ENCODE measurements around the gene POLR3H.

DNA sequence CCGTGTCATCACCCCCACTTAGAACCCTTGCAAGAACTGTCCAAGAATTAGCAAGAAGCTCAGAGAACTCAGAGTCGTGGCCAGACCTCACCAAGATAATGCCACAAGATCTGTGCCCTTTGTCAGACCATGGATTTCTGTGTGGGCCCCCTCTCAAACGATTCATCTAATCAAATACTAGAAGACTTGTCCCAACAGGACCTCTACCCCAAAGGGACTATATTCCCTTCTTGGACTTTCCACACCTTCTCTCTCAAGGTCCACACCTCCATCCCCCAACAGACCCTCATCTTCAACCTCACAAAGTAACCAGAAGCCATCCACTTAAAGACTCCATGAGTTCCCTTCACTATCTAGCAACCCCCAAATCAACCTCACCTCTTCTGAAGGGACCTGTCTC lies 2.8 kb downstream of the POLR3H start:
- TF ChIP-seq POLR2A (IDR thresholded peaks at IDR 0.05; ENCODE audit: low read depth, low read length) = no peak
- TF ChIP-seq POLR2AphosphoS5 (IDR thresholded peaks at IDR 0.05; ENCODE audit: low read depth, low read length) = no peak
- TF ChIP-seq TAF1 (IDR thresholded peaks at IDR 0.05; ENCODE audit: low read depth, low read length) = no peak
- no peak for TF ChIP-seq PAX5 (IDR thresholded peaks at IDR 0.05; ENCODE audit: insufficient read depth, low read length, severe bottlenecking)
- no peak for TF ChIP-seq SPI1 (IDR thresholded peaks at IDR 0.05; ENCODE audit: low read depth, low read length)

All from GM12891 (cell line).